HepG2 (cell line): Measurements from ENCODE around the gene NUDT13. TPM values are rescaled to one million over a fixed set of nuclear protein-coding genes. Genes with fewer than 3 reads are reported as not detected.
A peak's percentile ranks its signal among the peaks of the same experiment; 100 is the strongest.

Experiments
- ATF7-NPFF ChIP-seq: sonication (generic); formaldehyde crosslinking; IDR thresholded peaks from 2 replicates; pipeline ENCODE4 v1.8.1; 2023; ENCODE audit warnings: mild to moderate bottlenecking, low read depth, missing genetic modification reagents, moderate library complexity
- ATRX ChIP-seq: sonication (generic); formaldehyde crosslinking; IDR thresholded peaks from 2 replicates; pipeline ENCODE4 v1.4.0; 2020; ENCODE audit warnings: missing genetic modification reagents, borderline replicate concordance
- FOXP1 ChIP-seq, 2 experiments: fragments of 450-650 bp in 1 of 2; IDR thresholded peaks; 2 replicates each; pipeline ENCODE4 v1.6.1; 2017 to 2018; ENCODE audit warnings: antibody characterized with exemption in 1 of 2
- GLI4 ChIP-seq: sonication (generic); formaldehyde crosslinking; IDR thresholded peaks from 2 replicates; pipeline ENCODE4 v1.5.1; 2020; ENCODE audit warnings: missing genetic modification reagents, mild to moderate bottlenecking, moderate library complexity, borderline replicate concordance
- HDAC2 ChIP-seq: sonication (generic); formaldehyde crosslinking; IDR thresholded peaks from 2 replicates; pipeline ENCODE4 v1.4.0; 2020; ENCODE audit warnings: missing genetic modification reagents
- RBAK ChIP-seq: sonication (generic); formaldehyde crosslinking; IDR thresholded peaks from 2 replicates; pipeline ENCODE4 v1.5.1; 2020; ENCODE audit warnings: mild to moderate bottlenecking, missing genetic modification reagents
- SALL1 ChIP-seq: sonication (generic); formaldehyde crosslinking; IDR thresholded peaks from 2 replicates; pipeline ENCODE4 v1.8.0; 2022; ENCODE audit warnings: mild to moderate bottlenecking, missing genetic modification reagents
- SP2 ChIP-seq: sonication (generic); formaldehyde crosslinking; IDR thresholded peaks from 2 replicates; pipeline ENCODE4 v1.5.1; 2020; ENCODE audit warnings: mild to moderate bottlenecking, missing genetic modification reagents
- SUZ12 ChIP-seq: fragments of 150-350 bp; IDR thresholded peaks from 2 replicates; pipeline ENCODE4 v1.6.1; 2014; ENCODE audit warnings: low read depth, low read length
- ZBTB7B ChIP-seq: sonication (generic); formaldehyde crosslinking; IDR thresholded peaks from 2 replicates; pipeline ENCODE4 v1.4.0; 2020; ENCODE audit warnings: missing genetic modification reagents
- ZC3H13 ChIP-seq: sonication (generic); formaldehyde crosslinking; IDR thresholded peaks from 2 replicates; pipeline ENCODE4 v1.8.1; 2023; ENCODE audit warnings: mild to moderate bottlenecking, missing genetic modification reagents, moderate library complexity
- ZIK1 ChIP-seq: sonication (generic); formaldehyde crosslinking; IDR thresholded peaks from 2 replicates; pipeline ENCODE4 v1.5.0; 2020; ENCODE audit warnings: mild to moderate bottlenecking, low read depth, missing genetic modification reagents, borderline replicate concordance
- ZMYM4 ChIP-seq: sonication (generic); formaldehyde crosslinking; IDR thresholded peaks from 2 replicates; pipeline ENCODE4 v1.8.1; 2023; ENCODE audit warnings: mild to moderate bottlenecking, missing genetic modification reagents
- ZNF431 ChIP-seq: sonication (generic); formaldehyde crosslinking; IDR thresholded peaks from 2 replicates; pipeline ENCODE4 v1.9.0; 2022; ENCODE audit warnings: missing genetic modification reagents, low read depth, mild to moderate bottlenecking, borderline replicate concordance
- ZNF451 ChIP-seq: sonication (generic); formaldehyde crosslinking; IDR thresholded peaks from 2 replicates; pipeline ENCODE4 v1.5.0; 2020; ENCODE audit warnings: mild to moderate bottlenecking, missing genetic modification reagents
- ZSCAN30 ChIP-seq: sonication (generic); formaldehyde crosslinking; IDR thresholded peaks from 2 replicates; pipeline ENCODE4 v1.5.0; 2020; ENCODE audit warnings: mild to moderate bottlenecking, missing genetic modification reagents
- ZSCAN31 ChIP-seq: sonication (generic); formaldehyde crosslinking; IDR thresholded peaks from 2 replicates; pipeline ENCODE4 v1.5.0; 2020; ENCODE audit warnings: low read depth, mild to moderate bottlenecking, missing genetic modification reagents
- polyA plus RNA-seq, 8 experiments: library from polyadenylated mRNA; depleted of rRNA in 3 of 8; stranded (reverse) in 7 of 8; unstranded in 1 of 8; fragments of >200 nt; fragmentation: Illumina TruSeq in 4 of 8; extraction: Trizol in 4 of 8; gene quantifications; 2 replicates each; pipeline versions ENCODE4 v1.2.1 to v1.2.3, GENCODE V29; 2011 to 2016; ENCODE audit warnings: low read depth in 4 of 8, missing spikeins in 1 of 8, mixed read lengths in 1 of 8; ENCODE audit not compliant: insufficient read depth in 1 of 8
- total RNA-seq, 5 experiments: library from RNA; depleted of rRNA; stranded (reverse); fragments of >200 nt; fragmentation: Illumina TruSeq; extraction: Trizol; gene quantifications; 2 replicates each; pipeline ENCODE4 v1.2.3, GENCODE V29; 2016; ENCODE audit warnings: low read depth in 1 of 5
- TF ChIP-seq, protein P1 (sequence below): sonication (generic); formaldehyde crosslinking; conservative IDR thresholded peaks from 2 replicates; pipeline ENCODE4 v1.4.0; 2020; ENCODE audit warnings: missing genetic modification reagents
- TF ChIP-seq, protein P2 (sequence below): sonication (generic); formaldehyde crosslinking; IDR thresholded peaks from 2 replicates; pipeline ENCODE4 v1.5.1; 2020; ENCODE audit warnings: missing genetic modification reagents, mild to moderate bottlenecking, borderline replicate concordance
- TF ChIP-seq, protein P3 (sequence below): IDR thresholded peaks from 2 replicates; pipeline ENCODE4 v1.6.1; 2012; ENCODE audit warnings: inconsistent platforms
- TF ChIP-seq, protein P4 (sequence below): IDR thresholded peaks from 2 replicates; pipeline ENCODE4 v1.6.1; 2016; ENCODE audit warnings: mild to moderate bottlenecking
- TF ChIP-seq, protein P5 (sequence below): sonication (generic); formaldehyde crosslinking; IDR thresholded peaks from 2 replicates; pipeline ENCODE4 v1.4.0; 2020; ENCODE audit warnings: missing genetic modification reagents

The NUDT13 gene
- total and polyA plus RNA-seq, 2 of the 13 experiments (the other 11 are each of a cell fraction or from before 2014, with no cell fraction given), result 4.2 to 6.5 TPM

DNA sequence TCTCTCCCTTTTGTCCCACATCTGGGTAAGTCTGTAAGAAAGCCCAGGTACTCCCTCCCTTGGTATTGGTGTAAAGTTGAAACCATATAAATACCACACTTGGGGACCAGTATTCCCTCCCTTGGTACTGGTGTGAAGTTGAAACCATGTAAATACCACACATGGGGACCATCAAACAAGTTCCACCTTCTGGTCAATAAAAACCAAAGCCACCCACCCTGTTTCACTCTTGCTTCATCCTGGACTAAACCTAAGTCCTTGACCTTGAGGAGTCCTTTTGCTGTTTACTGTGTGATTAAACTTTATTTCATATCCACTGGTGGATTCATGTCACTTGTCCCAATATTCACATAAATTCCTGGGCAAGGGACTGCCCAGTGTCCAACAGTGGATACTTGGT, 22.0 kb upstream of the NUDT13 start (continued):
- TF ChIP-seq, protein P1, sequence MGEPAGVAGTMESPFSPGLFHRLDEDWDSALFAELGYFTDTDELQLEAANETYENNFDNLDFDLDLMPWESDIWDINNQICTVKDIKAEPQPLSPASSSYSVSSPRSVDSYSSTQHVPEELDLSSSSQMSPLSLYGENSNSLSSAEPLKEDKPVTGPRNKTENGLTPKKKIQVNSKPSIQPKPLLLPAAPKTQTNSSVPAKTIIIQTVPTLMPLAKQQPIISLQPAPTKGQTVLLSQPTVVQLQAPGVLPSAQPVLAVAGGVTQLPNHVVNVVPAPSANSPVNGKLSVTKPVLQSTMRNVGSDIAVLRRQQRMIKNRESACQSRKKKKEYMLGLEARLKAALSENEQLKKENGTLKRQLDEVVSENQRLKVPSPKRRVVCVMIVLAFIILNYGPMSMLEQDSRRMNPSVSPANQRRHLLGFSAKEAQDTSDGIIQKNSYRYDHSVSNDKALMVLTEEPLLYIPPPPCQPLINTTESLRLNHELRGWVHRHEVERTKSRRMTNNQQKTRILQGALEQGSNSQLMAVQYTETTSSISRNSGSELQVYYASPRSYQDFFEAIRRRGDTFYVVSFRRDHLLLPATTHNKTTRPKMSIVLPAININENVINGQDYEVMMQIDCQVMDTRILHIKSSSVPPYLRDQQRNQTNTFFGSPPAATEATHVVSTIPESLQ (CRISPR knock-in tag), result no peak
- TF ChIP-seq HDAC2 (CRISPR knock-in tag) (peak; percentile 54; the same call in 1 of the 2 replicates), SUZ12 (no peak), FOXP1 (IDR thresholded peaks at IDR 0.05) (no peak), FOXP1 (CRISPR knock-in tag; IDR thresholded peaks at IDR 0.05) (peak; percentile 80), ZC3H13 (no peak), ZIK1 (no peak), ZBTB7B (CRISPR knock-in tag) (peak; percentile 39; the same call in 1 of the 2 replicates), SP2 (CRISPR knock-in tag) (no peak), ZSCAN30 (CRISPR knock-in tag) (no peak), SALL1 (CRISPR knock-in tag) (peak; percentile 80; the same call in 1 of the 2 replicates), ZNF451 (no peak), ZSCAN31 (CRISPR knock-in tag) (no peak), ZMYM4 (CRISPR knock-in tag) (peak; percentile 81), ATF7-NPFF (CRISPR knock-in tag) (no peak), GLI4 (CRISPR knock-in tag) (no peak), ZNF431 (CRISPR knock-in tag) (no peak), ATRX (no peak), RBAK (CRISPR knock-in tag) (no peak)
- TF ChIP-seq, protein P2, sequence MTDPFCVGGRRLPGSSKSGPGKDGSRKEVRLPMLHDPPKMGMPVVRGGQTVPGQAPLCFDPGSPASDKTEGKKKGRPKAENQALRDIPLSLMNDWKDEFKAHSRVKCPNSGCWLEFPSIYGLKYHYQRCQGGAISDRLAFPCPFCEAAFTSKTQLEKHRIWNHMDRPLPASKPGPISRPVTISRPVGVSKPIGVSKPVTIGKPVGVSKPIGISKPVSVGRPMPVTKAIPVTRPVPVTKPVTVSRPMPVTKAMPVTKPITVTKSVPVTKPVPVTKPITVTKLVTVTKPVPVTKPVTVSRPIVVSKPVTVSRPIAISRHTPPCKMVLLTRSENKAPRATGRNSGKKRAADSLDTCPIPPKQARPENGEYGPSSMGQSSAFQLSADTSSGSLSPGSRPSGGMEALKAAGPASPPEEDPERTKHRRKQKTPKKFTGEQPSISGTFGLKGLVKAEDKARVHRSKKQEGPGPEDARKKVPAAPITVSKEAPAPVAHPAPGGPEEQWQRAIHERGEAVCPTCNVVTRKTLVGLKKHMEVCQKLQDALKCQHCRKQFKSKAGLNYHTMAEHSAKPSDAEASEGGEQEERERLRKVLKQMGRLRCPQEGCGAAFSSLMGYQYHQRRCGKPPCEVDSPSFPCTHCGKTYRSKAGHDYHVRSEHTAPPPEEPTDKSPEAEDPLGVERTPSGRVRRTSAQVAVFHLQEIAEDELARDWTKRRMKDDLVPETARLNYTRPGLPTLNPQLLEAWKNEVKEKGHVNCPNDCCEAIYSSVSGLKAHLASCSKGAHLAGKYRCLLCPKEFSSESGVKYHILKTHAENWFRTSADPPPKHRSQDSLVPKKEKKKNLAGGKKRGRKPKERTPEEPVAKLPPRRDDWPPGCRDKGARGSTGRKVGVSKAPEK (CRISPR knock-in tag), result no peak
- TF ChIP-seq, protein P3, sequence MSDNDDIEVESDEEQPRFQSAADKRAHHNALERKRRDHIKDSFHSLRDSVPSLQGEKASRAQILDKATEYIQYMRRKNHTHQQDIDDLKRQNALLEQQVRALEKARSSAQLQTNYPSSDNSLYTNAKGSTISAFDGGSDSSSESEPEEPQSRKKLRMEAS, result no peak
- TF ChIP-seq, protein P4, sequence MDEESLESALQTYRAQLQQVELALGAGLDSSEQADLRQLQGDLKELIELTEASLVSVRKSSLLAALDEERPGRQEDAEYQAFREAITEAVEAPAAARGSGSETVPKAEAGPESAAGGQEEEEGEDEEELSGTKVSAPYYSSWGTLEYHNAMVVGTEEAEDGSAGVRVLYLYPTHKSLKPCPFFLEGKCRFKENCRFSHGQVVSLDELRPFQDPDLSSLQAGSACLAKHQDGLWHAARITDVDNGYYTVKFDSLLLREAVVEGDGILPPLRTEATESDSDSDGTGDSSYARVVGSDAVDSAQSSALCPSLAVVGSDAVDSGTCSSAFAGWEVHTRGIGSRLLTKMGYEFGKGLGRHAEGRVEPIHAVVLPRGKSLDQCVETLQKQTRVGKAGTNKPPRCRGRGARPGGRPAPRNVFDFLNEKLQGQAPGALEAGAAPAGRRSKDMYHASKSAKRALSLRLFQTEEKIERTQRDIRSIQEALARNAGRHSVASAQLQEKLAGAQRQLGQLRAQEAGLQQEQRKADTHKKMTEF, result peak; percentile 54; the same call in 1 of the 2 replicates
- TF ChIP-seq, protein P5, sequence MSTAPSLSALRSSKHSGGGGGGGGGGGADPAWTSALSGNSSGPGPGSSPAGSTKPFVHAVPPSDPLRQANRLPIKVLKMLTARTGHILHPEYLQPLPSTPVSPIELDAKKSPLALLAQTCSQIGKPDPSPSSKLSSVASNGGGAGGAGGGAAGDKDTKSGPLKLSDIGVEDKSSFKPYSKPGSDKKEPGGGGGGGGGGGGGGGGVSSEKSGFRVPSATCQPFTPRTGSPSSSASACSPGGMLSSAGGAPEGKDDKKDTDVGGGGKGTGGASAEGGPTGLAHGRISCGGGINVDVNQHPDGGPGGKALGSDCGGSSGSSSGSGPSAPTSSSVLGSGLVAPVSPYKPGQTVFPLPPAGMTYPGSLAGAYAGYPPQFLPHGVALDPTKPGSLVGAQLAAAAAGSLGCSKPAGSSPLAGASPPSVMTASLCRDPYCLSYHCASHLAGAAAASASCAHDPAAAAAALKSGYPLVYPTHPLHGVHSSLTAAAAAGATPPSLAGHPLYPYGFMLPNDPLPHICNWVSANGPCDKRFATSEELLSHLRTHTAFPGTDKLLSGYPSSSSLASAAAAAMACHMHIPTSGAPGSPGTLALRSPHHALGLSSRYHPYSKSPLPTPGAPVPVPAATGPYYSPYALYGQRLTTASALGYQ, result 0 out of 2 replicates have a peak, but pooled peaks have one; percentile 22
